Epithelial cell of proximal tubule (primary cell): ENCODE measurements around the gene C11orf21. TPM values are rescaled to one million over a fixed set of nuclear protein-coding genes. Genes with fewer than 3 reads are reported as not detected.

Experiments used
- DNase-seq: peaks from one replicate; pipeline ENCODE4 v3.0.0-alpha.2; 2011; ENCODE audit warnings: low read depth
- H3K4me3 ChIP-seq: 2 replicates; pipeline ENCODE4 v1.5.1; 2011; ENCODE audit warnings: low read depth, mild to moderate bottlenecking, low read length
- CTCF ChIP-seq: conservative IDR thresholded peaks from 2 replicates; pipeline ENCODE4 v1.5.1; 2012; ENCODE audit warnings: low read depth, mild to moderate bottlenecking, low read length
- total RNA-seq: library from RNA; depleted of rRNA; stranded (reverse); fragments of >200 nt; gene quantifications from 2 replicates; pipeline ENCODE4 v1.2.3, GENCODE V29; 2015

The C11orf21 gene
- total RNA-seq, 1 donor from 2014 or later = not detected

- no peak for DNase-seq
- H3K4me3 ChIP-seq = no peak overlapping the region
- TF ChIP-seq CTCF = no peak
Measured at GRCh38 chr11:2252018-2252417, 49.7 kb downstream of the C11orf21 start.

- no peak for DNase-seq
- TF ChIP-seq CTCF = no peak
- no peak overlapping the region for H3K4me3 ChIP-seq
Measured at GRCh38 chr11:2251138-2251537, 50.6 kb downstream of the C11orf21 start.

- DNase-seq = no peak
- H3K4me3 ChIP-seq = no peak overlapping the region
- no peak for TF ChIP-seq CTCF
Measured at GRCh38 chr11:2250485-2250884, 51.2 kb downstream of the C11orf21 start.

GRCh38 chr11:2250041-2250440 lies 51.7 kb downstream of the C11orf21 start:
- H3K4me3 ChIP-seq = no peak overlapping the region
- TF ChIP-seq CTCF = no peak
- no peak for DNase-seq

- DNase-seq = no peak
- TF ChIP-seq CTCF = no peak
- H3K4me3 ChIP-seq = no peak overlapping the region
Measured at GRCh38 chr11:2249189-2249916, 52.4 kb downstream of the C11orf21 start.

- no peak overlapping the region for H3K4me3 ChIP-seq
- no peak for DNase-seq
- no peak for TF ChIP-seq CTCF
Measured at GRCh38 chr11:2248762-2249161, 53.0 kb downstream of the C11orf21 start.

- TF ChIP-seq CTCF = no peak
- no peak overlapping the region for H3K4me3 ChIP-seq
- DNase-seq = no peak
Measured at GRCh38 chr11:2248242-2248641, 53.5 kb downstream of the C11orf21 start.
